ENCODE measurements around the gene PABPC3. TPM values are rescaled to one million over a fixed set of nuclear protein-coding genes. Genes with fewer than 3 reads are reported as not detected.

PABPC3 gene
- total and polyA plus RNA-seq, 2 of the 13 experiments (the other 11 are each of a cell fraction or from before 2014, with no cell fraction given) = 0.04 to 0.09 TPM

DNA sequence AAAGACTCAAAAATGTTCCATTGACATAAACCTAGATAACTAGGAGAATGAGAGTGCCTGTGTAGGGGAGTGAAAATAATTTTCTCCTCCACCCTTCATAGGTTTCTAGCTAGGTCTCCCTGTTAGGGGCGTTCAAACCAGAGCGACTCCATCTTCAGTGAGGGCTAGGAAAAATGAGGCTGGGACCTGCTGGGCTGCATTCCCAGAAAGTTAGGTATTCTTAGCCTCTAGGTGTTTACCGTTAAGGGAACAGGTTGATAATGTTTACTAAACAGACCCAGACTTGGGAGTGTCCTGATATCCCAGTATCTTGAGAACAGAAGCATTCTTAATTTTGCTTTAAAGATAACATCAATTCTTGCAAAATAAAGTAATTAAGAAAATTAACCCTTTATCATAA is 20.1 kb downstream of the PABPC3 start:
- DNase-seq (ENCODE audit: low spot score) = no peak
- in situ Hi-C loops (cut with HindIII; ENCODE audit: extremely low pct_ligation_motif_present, low pct_unique_long_range_greater_than_20kb) (no loop called here), intact Hi-C loops (cut with micrococcal nuclease; ENCODE audit: unreplicated experiment) (no loop called here)
- Histone ChIP-seq H4K20me1 (ENCODE audit: insufficient read depth, low read length) (no peaks in the 10 kb centered on the region), H3K27ac (ENCODE audit: extremely low read length, insufficient read depth, low read length) (no peak overlapping the region), H3K4me2 (ENCODE audit: low read depth, low read length) (no peak overlapping the region), H3K79me2 (ENCODE audit: insufficient read depth, low read length) (no peaks in the 10 kb centered on the region), H3K9me3 (ENCODE audit: low read length) (no peaks in the 10 kb centered on the region), H3K4me1 (ENCODE audit: insufficient read depth, low read length) (no peaks in the 10 kb centered on the region), H3K36me3 (replicated peaks in 1 of 2; ENCODE audit: control insufficient read depth in 1 of 2, insufficient read depth in 2 of 2, low read length in 2 of 2) (no peaks in the 10 kb centered on the region), H3K27me3 (ENCODE audit: control insufficient read depth in 1 of 2, insufficient read depth in 2 of 2, low read length in 2 of 2) (peaks cover 0 to 12% of the 10 kb centered on the region in 2 experiments; a peak in 2 of 5 replicates), H2AFZ (ENCODE audit: low read length) (no peak overlapping the region), H3K9ac (ENCODE audit: insufficient read depth, low read depth, low read length) (no peak overlapping the region), H3K4me3 (replicated peaks in 1 of 3; ENCODE audit: insufficient read depth in 1 of 3, low read depth in 2 of 3, low read length in 3 of 3) (no peak overlapping the region)
- 0% methylated on average over 3 of the region's 3 CpGs for WGBS (ENCODE audit: low lambda C conversion rate)
- ChIA-PET CTCF (ENCODE audit: low intra/inter-chr PET ratio, low total read pairs) (no interaction called here), POLR2A (no interaction called here)
- ATAC-seq = no peak
- BruUV-seq (replicated peaks) = no TSS peak
- no peak for FAIRE-seq
- TF ChIP-seq MEIS1 (CRISPR knock-in tag; IDR thresholded peaks at IDR 0.05; ENCODE audit: borderline replicate concordance) = no peak
- no peak for TF ChIP-seq ZNF780A (CRISPR knock-in tag; IDR thresholded peaks at IDR 0.05)
- TF ChIP-seq ZNF788 (CRISPR knock-in tag; IDR thresholded peaks at IDR 0.05; ENCODE audit: borderline replicate concordance) = no peak
- TF ChIP-seq, protein P1, sequence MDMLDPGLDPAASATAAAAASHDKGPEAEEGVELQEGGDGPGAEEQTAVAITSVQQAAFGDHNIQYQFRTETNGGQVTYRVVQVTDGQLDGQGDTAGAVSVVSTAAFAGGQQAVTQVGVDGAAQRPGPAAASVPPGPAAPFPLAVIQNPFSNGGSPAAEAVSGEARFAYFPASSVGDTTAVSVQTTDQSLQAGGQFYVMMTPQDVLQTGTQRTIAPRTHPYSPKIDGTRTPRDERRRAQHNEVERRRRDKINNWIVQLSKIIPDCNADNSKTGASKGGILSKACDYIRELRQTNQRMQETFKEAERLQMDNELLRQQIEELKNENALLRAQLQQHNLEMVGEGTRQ (IDR thresholded peaks at IDR 0.05; ENCODE audit: low read depth, low read length) = no peak
- TF ChIP-seq, protein P1 (CRISPR knock-in tag; IDR thresholded peaks at IDR 0.05; ENCODE audit: borderline replicate concordance) = no peak
- TF ChIP-seq ZNF414 (CRISPR knock-in tag; IDR thresholded peaks at IDR 0.05) = no peak
- TF ChIP-seq ZNF660 (CRISPR knock-in tag; IDR thresholded peaks at IDR 0.05; ENCODE audit: borderline replicate concordance, low read depth) = no peak
- TF ChIP-seq FOXK2 (IDR thresholded peaks at IDR 0.05) = no peak
- TF ChIP-seq, protein P2, sequence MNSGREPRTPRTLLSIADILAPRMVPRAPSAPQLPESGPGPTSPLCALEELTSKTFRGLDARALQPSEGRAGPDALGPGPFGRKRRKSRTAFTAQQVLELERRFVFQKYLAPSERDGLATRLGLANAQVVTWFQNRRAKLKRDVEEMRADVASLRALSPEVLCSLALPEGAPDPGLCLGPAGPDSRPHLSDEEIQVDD (CRISPR knock-in tag; IDR thresholded peaks at IDR 0.05; ENCODE audit: borderline replicate concordance) = no peak
- TF ChIP-seq, protein P3, sequence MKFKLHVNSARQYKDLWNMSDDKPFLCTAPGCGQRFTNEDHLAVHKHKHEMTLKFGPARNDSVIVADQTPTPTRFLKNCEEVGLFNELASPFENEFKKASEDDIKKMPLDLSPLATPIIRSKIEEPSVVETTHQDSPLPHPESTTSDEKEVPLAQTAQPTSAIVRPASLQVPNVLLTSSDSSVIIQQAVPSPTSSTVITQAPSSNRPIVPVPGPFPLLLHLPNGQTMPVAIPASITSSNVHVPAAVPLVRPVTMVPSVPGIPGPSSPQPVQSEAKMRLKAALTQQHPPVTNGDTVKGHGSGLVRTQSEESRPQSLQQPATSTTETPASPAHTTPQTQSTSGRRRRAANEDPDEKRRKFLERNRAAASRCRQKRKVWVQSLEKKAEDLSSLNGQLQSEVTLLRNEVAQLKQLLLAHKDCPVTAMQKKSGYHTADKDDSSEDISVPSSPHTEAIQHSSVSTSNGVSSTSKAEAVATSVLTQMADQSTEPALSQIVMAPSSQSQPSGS (CRISPR knock-in tag; IDR thresholded peaks at IDR 0.05) = no peak
- no peak for TF ChIP-seq NCOA1 (CRISPR knock-in tag; IDR thresholded peaks at IDR 0.05)
